ENCODE data around the gene HLA-DQA2.

DNA sequence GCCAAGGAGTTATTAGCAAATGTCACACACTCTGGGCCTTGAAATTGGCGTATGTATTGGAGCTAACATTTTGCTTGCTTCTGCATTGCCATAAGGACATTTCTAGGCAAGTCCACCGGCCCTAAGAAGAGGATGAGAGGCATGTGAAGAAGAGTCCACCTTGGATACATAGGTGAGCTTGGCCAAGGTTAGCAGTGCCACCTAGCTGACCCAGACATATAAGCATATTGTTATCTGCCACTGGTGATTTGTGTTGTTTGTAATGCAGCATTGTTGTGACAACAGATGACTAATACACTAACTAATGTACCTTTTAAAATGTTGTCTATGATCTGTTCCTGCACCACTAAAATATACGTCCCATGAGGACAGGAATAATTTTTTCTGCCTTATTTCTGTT is 24.8 kb upstream of the HLA-DQA2 start:
- TF ChIP-seq, protein P1, sequence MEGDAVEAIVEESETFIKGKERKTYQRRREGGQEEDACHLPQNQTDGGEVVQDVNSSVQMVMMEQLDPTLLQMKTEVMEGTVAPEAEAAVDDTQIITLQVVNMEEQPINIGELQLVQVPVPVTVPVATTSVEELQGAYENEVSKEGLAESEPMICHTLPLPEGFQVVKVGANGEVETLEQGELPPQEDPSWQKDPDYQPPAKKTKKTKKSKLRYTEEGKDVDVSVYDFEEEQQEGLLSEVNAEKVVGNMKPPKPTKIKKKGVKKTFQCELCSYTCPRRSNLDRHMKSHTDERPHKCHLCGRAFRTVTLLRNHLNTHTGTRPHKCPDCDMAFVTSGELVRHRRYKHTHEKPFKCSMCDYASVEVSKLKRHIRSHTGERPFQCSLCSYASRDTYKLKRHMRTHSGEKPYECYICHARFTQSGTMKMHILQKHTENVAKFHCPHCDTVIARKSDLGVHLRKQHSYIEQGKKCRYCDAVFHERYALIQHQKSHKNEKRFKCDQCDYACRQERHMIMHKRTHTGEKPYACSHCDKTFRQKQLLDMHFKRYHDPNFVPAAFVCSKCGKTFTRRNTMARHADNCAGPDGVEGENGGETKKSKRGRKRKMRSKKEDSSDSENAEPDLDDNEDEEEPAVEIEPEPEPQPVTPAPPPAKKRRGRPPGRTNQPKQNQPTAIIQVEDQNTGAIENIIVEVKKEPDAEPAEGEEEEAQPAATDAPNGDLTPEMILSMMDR (IDR thresholded peaks at IDR 0.05; ENCODE audit: low read depth, low read length, missing input control) = no peak
- TF ChIP-seq RAD21 (IDR thresholded peaks at IDR 0.05) (no peak), EGR1 (IDR thresholded peaks at IDR 0.05; ENCODE audit: low read depth in 2 of 2) (no peak), YY1 (IDR thresholded peaks at IDR 0.05) (no peak)

Measured in liver (tissue), 3 donors.